ENCODE data around the gene CSN1S1. TPM values are rescaled to one million over a fixed set of nuclear protein-coding genes. Genes with fewer than 3 reads are reported as not detected.
"Not testable (repeated sequence)": the region's sequence is repeated elsewhere in the genome, so short reads cannot be mapped to it uniquely, and the experiment has no call there.

CSN1S1 gene
- not detected for total RNA-seq
- long read RNA-seq, result 0 reads

- intact Hi-C loops (cut with DNase I), result no loop called here
- DNase-seq (ENCODE audit: low spot score), result no peak
Measured at GRCh38 chr4:69930768-69931167, at the start of gene CSN1S1. Gene CSN1S1, plus strand, starts transcription at chr4:69931068. Its CDS starts 1,488 bp downstream, at chr4:69932556.

- no peak for DNase-seq (ENCODE audit: low spot score)
- intact Hi-C loops (cut with DNase I), result loop anchor here (5.0 kb wide), 1 partner anchor 194 kb away; no protein-coding TSS in a partner anchor
Measured at GRCh38 chr4:69881173-69881773, 49.6 kb upstream of the CSN1S1 start.

GRCh38 chr4:69882150-69882549 is 48.7 kb upstream of the CSN1S1 start:
- intact Hi-C loops (cut with DNase I), result loop anchor here (5.0 kb wide), 1 partner anchor 195 kb away; no protein-coding TSS in a partner anchor
- DNase-seq (ENCODE audit: low spot score), result no peak

GRCh38 chr4:69888336-69888735 is 42.5 kb upstream of the CSN1S1 start:
- DNase-seq (ENCODE audit: low spot score), result no peak
- intact Hi-C loops (cut with DNase I), result no loop called here

GRCh38 chr4:69894186-69894585 is 36.7 kb upstream of the CSN1S1 start:
- no peak for DNase-seq (ENCODE audit: low spot score)
- intact Hi-C loops (cut with DNase I), result no loop called here

- DNase-seq (ENCODE audit: low spot score), result no peak
- intact Hi-C loops (cut with DNase I), result no loop called here
Measured at GRCh38 chr4:69894721-69895120, 36.1 kb upstream of the CSN1S1 start.

- intact Hi-C loops (cut with DNase I), result no loop called here
Measured at GRCh38 chr4:69896530-69897116, 34.2 kb upstream of the CSN1S1 start.

GRCh38 chr4:69907151-69907550 is 23.7 kb upstream of the CSN1S1 start:
- DNase-seq (ENCODE audit: low spot score), result no peak
- intact Hi-C loops (cut with DNase I), result no loop called here

More at GRCh38 chr4:69896530-69897116, 34.2 kb upstream of the CSN1S1 start:
- DNase-seq (ENCODE audit: low spot score), result no peak

GRCh38 chr4:69909195-69909594 is 21.7 kb upstream of the CSN1S1 start:
- intact Hi-C loops (cut with DNase I), result no loop called here
- DNase-seq (ENCODE audit: low spot score), result no peak

- intact Hi-C loops (cut with DNase I), result no loop called here
- no peak for DNase-seq (ENCODE audit: low spot score)
Measured at GRCh38 chr4:69910016-69910782, 20.7 kb upstream of the CSN1S1 start.

GRCh38 chr4:69920874-69921273 is 10.0 kb upstream of the CSN1S1 start:
- no peak for DNase-seq (ENCODE audit: low spot score)
- intact Hi-C loops (cut with DNase I), result no loop called here

GRCh38 chr4:69923782-69924410 is 7.0 kb upstream of the CSN1S1 start:
- DNase-seq (ENCODE audit: low spot score); intact Hi-C loops (cut with DNase I): not testable (repeated sequence)

GRCh38 chr4:69934150-69934549 is 3.3 kb downstream of the CSN1S1 start:
- intact Hi-C loops (cut with DNase I), result no loop called here
- no peak for DNase-seq (ENCODE audit: low spot score)

GRCh38 chr4:69936566-69936965 is 5.7 kb downstream of the CSN1S1 start:
- intact Hi-C loops (cut with DNase I), result no loop called here
- DNase-seq (ENCODE audit: low spot score), result no peak

GRCh38 chr4:69951602-69952001 is 20.7 kb downstream of the CSN1S1 start:
- DNase-seq (ENCODE audit: low spot score), result no peak
- intact Hi-C loops (cut with DNase I), result no loop called here

GRCh38 chr4:69957209-69957608 is 26.3 kb downstream of the CSN1S1 start:
- intact Hi-C loops (cut with DNase I), result no loop called here
- no peak for DNase-seq (ENCODE audit: low spot score)

- intact Hi-C loops (cut with DNase I), result no loop called here
- no peak for DNase-seq (ENCODE audit: low spot score)
Measured at GRCh38 chr4:69965628-69966027, 34.8 kb downstream of the CSN1S1 start, which contains the start of gene CSN2. Gene CSN2, minus strand, starts transcription at chr4:69965728. Its CDS starts 4,733 bp downstream, at chr4:69960995.

- no peak for DNase-seq (ENCODE audit: low spot score)
- intact Hi-C loops (cut with DNase I), result no loop called here
Measured at GRCh38 chr4:69970071-69970470, 39.2 kb downstream of the CSN1S1 start.

- intact Hi-C loops (cut with DNase I), result no loop called here
- DNase-seq (ENCODE audit: low spot score), result no peak
Measured at GRCh38 chr4:69974631-69975030, 43.8 kb downstream of the CSN1S1 start.

- intact Hi-C loops (cut with DNase I), result no loop called here
- no peak for DNase-seq (ENCODE audit: low spot score)
Measured at GRCh38 chr4:69977582-69977981, 46.7 kb downstream of the CSN1S1 start.

All from cardiac septum (tissue), 1 donor.